HL-60/S4 treated with phorbol 12-myristate 13-acetate at 8.2 ng/mL for 4 days and 3 days (cell line): ENCODE measurements around the gene CLIC6.

ENCODE experiments used
- in situ Hi-C: fragments of 300-500 bp; cut with MboI; formaldehyde crosslinking; loops from 2 replicates; pipeline ENCODE4 v1.15.0; 2022; ENCODE audit warnings: low sequenced_read_pairs

The CLIC6 gene

GRCh38 chr21:34668803-34669148 lies at the start of gene CLIC6:
Gene CLIC6 (plus strand): TSS chr21:34668994. CDS start chr21:34669389, 395 bp downstream.
- in situ Hi-C loops, result no loop called here

GRCh38 chr21:34619841-34620665 lies 48.7 kb upstream of the CLIC6 start:
- in situ Hi-C loops, result loop anchor here (25.0 kb wide), 1 partner anchor 708 kb away; the partner anchor contains the start of gene ATP5PO

- in situ Hi-C loops, result loop anchor here (25.0 kb wide), 1 partner anchor 709 kb away; the partner anchor contains the start of gene ATP5PO
Observed at GRCh38 chr21:34621434-34622350, 47.1 kb upstream of the CLIC6 start.

GRCh38 chr21:34623516-34623915 lies 45.3 kb upstream of the CLIC6 start:
- in situ Hi-C loops, result loop anchor here (25.0 kb wide), 1 partner anchor 711 kb away; the partner anchor contains the start of gene ATP5PO

GRCh38 chr21:34625030-34625593 lies 43.7 kb upstream of the CLIC6 start:
- in situ Hi-C loops, result no loop called here

- in situ Hi-C loops, result no loop called here
Observed at GRCh38 chr21:34626131-34626530, 42.7 kb upstream of the CLIC6 start.

GRCh38 chr21:34630536-34631143 lies 38.2 kb upstream of the CLIC6 start:
- in situ Hi-C loops, result no loop called here

GRCh38 chr21:34632498-34632897 lies 36.3 kb upstream of the CLIC6 start:
- in situ Hi-C loops, result no loop called here

- in situ Hi-C loops, result no loop called here
Observed at GRCh38 chr21:34635307-34635706, 33.5 kb upstream of the CLIC6 start.

- in situ Hi-C loops, result no loop called here
Observed at GRCh38 chr21:34636961-34637360, 31.8 kb upstream of the CLIC6 start.

- in situ Hi-C loops, result no loop called here
Observed at GRCh38 chr21:34639250-34639649, 29.5 kb upstream of the CLIC6 start.

- in situ Hi-C loops, result no loop called here
Observed at GRCh38 chr21:34639882-34640788, 28.7 kb upstream of the CLIC6 start.

- in situ Hi-C loops, result no loop called here
Observed at GRCh38 chr21:34640858-34641257, 27.9 kb upstream of the CLIC6 start.

GRCh38 chr21:34642211-34643075 lies 26.4 kb upstream of the CLIC6 start:
- in situ Hi-C loops, result no loop called here

GRCh38 chr21:34644825-34645224 lies 24.0 kb upstream of the CLIC6 start:
- in situ Hi-C loops, result no loop called here

GRCh38 chr21:34647555-34647954 lies 21.2 kb upstream of the CLIC6 start:
- in situ Hi-C loops, result no loop called here

- in situ Hi-C loops, result no loop called here
Observed at GRCh38 chr21:34648739-34649297, 20.0 kb upstream of the CLIC6 start.

- in situ Hi-C loops, result no loop called here
Observed at GRCh38 chr21:34649400-34649799, 19.4 kb upstream of the CLIC6 start.
